Right lobe of liver (tissue), 6 donors: ENCODE results near the gene HIBCH. TPM values are rescaled to one million over a fixed set of nuclear protein-coding genes. Genes with fewer than 3 reads are reported as not detected.

ENCODE experiments used
- ATAC-seq, 4 donors: fragments of 200-7000 bp; cut with Tn5 transposase; one replicate each; pipeline ENCODE4 v1.9.1; 2020; ENCODE audit warnings: mild to moderate bottlenecking in 4 of 4, moderate library complexity in 4 of 4
- DNase-seq, 3 donors: peaks; one replicate each; pipeline ENCODE4 v3.0.0-alpha.2; 2020
- H3K27ac ChIP-seq, 3 donors: fragments of 200-600 bp; one replicate each; pipeline ENCODE4 v1.8.0; 2022
- H3K27me3 ChIP-seq, 2 donors: fragments of 200-600 bp; one replicate each; pipeline ENCODE4 v1.8.0; 2022
- H3K36me3 ChIP-seq, 4 donors: fragments of 200-600 bp; sonication (generic) in 1 of 4; one replicate each; pipeline versions ENCODE4 v1.5.1 to v1.8.0; 2017 to 2022; ENCODE audit warnings: control low read depth in 1 of 4
- H3K4me1 ChIP-seq, 4 donors: fragments of 200-600 bp; sonication (generic) in 1 of 4; one replicate each; pipeline versions ENCODE4 v1.5.1 to v1.8.0; 2017 to 2022; ENCODE audit warnings: control low read depth in 1 of 4
- H3K4me3 ChIP-seq, 3 donors: fragments of 200-600 bp; one replicate each; pipeline ENCODE4 v1.8.0; 2022
- H3K9me3 ChIP-seq, 4 donors: fragments of 200-600 bp; sonication (generic) in 1 of 4; one replicate each; pipeline versions ENCODE4 v1.5.1 to v1.8.0; 2017 to 2022; ENCODE audit warnings: control low read depth in 1 of 4
- CTCF ChIP-seq, 4 donors: fragments of 200-600 bp in 3 of 4; fragments of 450-650 bp in 1 of 4; IDR thresholded peaks; one replicate each; pipeline versions ENCODE4 v1.5.1 to v1.8.0; 2016 to 2022; ENCODE audit warnings: antibody characterized with exemption in 4 of 4, mild to moderate bottlenecking in 2 of 4
- POLR2A ChIP-seq: fragments of 450-650 bp; IDR thresholded peaks from one replicate; pipeline ENCODE4 v1.6.1; 2017; ENCODE audit warnings: antibody characterized with exemption, mild to moderate bottlenecking
- WGBS: methylation state at CpG from one replicate; pipeline ENCODE4 v1.1.6; 2018; ENCODE audit warnings: low coverage, low lambda C conversion rate; ENCODE audit not compliant: insufficient coverage; ENCODE audit errors: missing lambda C conversion rate; 5-methylcytosine and 5-hydroxymethylcytosine counted together
- intact Hi-C, 2 donors: fragments of 100-400 bp; cut with DNase I; formaldehyde crosslinking; loops; one replicate each; pipeline versions ENCODE4 v1.11.2 to v1.14.1; 2022
- total RNA-seq, 6 experiments: library from RNA; depleted of rRNA in 2 of 6; stranded (reverse); fragments of >200 nt in 2 of 6; fragmentation: NEBNext Ultra II Directional in 3 of 6; extraction: Animal tissue kit (Norgen Biotek cat#: 25700) in 3 of 6; gene quantifications; one replicate each; pipeline versions ENCODE4 v1.1.0 to v1.2.4, GENCODE V29; 2016 to 2023
- donor health status: DM: no; HTN: yes; CAD: no.
- donor health status: DM: no; HTN: no; CAD: no.
- donor health status: DM: no; HTN: no; CAD: no.
- donor health status: DM: no; HTN: yes; CAD: no.
- donor health status: DM: no; HTN: yes; CAD: no.

Gene HIBCH
- total RNA-seq, 6 experiments from 2014 or later = 20.1 to 93.6 (median 53.6) TPM

GRCh38 chr2:190169221-190170072 lies 150.2 kb downstream of the HIBCH start:
- TF ChIP-seq CTCF (IDR thresholded peaks at IDR 0.05) (no peak), POLR2A (no peak)
- intact Hi-C loops = no loop called here
- DNase-seq (no peak), ATAC-seq (no peak)
- no peaks in the 10 kb centered on the region for H3K27me3 ChIP-seq
- WGBS = 76% methylated on average over 4 of the region's 5 CpGs
- H3K4me1 ChIP-seq = no peaks in the 10 kb centered on the region
- no peak overlapping the region for H3K4me3 ChIP-seq
- H3K9me3 ChIP-seq = no peaks in the 10 kb centered on the region
- H3K27ac ChIP-seq = no peak overlapping the region
- no peaks in the 10 kb centered on the region for H3K36me3 ChIP-seq

DNA sequence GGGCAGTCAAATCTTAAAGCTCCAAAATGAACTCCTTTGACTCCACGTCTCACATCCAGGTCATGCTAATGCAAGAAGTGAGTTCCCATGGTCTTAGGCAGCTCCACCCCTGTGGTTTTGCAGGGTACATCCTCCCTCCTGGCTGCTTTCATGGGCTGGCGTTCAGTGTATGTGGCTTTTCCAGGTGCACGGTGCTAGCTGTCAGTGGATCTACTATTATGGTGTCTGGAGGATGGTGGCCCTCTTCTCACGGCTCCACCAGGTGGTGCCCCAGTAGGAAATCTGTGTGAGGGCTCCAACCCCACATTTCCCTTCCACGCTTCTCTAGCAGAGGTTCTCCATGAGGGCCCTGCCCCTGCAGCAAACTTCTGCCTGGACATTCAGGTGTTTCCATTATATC lies 151.9 kb downstream of the HIBCH start:
- no peak for DNase-seq
- WGBS = 92% methylated on average over 2 of the region's 5 CpGs
- no peaks in the 10 kb centered on the region for H3K9me3 ChIP-seq
- H3K36me3 ChIP-seq = no peaks in the 10 kb centered on the region
- intact Hi-C loops = no loop called here
- H3K27me3 ChIP-seq = no peaks in the 10 kb centered on the region
- no peak overlapping the region for H3K27ac ChIP-seq
- no peaks in the 10 kb centered on the region for H3K4me1 ChIP-seq
- TF ChIP-seq POLR2A = no peak
- TF ChIP-seq CTCF (IDR thresholded peaks at IDR 0.05) = no peak
- no peak for ATAC-seq
- no peak overlapping the region for H3K4me3 ChIP-seq

DNA sequence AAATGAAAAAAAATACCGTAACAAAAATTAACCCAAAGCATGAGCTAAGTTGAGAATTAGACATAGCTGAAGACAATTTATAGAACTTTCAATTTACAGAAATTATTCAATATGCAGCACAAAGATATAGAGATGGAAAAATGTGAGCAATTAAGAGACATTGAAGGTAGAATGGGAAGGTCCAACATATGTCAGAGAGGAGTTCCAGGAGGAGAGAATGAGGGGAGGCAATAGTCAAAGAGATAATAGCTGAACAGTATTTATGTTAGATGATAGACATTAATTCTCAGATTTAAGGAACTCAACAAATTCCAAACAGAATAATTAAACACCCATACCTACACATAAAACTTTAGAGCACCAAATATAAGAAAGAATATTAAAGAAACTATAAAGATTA lies 154.1 kb downstream of the HIBCH start:
- no peaks in the 10 kb centered on the region for H3K27me3 ChIP-seq
- H3K4me1 ChIP-seq = no peaks in the 10 kb centered on the region
- TF ChIP-seq CTCF (IDR thresholded peaks at IDR 0.05) (no peak), POLR2A (no peak)
- intact Hi-C loops = no loop called here
- H3K27ac ChIP-seq = no peak overlapping the region
- DNase-seq (no peak), ATAC-seq (no peak)
- no peaks in the 10 kb centered on the region for H3K36me3 ChIP-seq
- no peak overlapping the region for H3K4me3 ChIP-seq
- H3K9me3 ChIP-seq = no peaks in the 10 kb centered on the region
- WGBS = 80% methylated on average over 1 of the region's 1 CpG

DNA sequence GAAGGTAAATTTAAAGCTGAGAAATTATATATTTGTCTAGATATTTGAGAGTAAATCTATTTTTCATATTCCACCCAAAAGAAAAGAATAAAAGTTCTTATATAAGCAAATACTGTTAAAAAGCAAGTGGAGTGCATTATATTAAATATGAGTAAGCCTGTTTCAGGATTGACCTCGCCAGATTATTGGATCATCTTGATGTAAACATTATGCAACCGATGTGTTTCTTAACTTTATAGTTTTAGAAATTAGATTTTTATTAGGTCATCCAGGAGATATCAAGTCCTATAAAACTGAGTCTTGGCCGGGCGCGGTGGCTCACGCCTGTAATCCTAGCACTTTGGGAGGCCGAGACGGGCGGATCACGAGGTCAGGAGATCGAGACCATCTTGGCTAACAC lies 156.8 kb downstream of the HIBCH start:
- no peak for TF ChIP-seq CTCF (IDR thresholded peaks at IDR 0.05)
- no peak for TF ChIP-seq POLR2A
- H3K4me3 ChIP-seq = no peak overlapping the region
- no peaks in the 10 kb centered on the region for H3K4me1 ChIP-seq
- no peaks in the 10 kb centered on the region for H3K9me3 ChIP-seq
- ATAC-seq (no peak), DNase-seq (no peak)
- intact Hi-C loops = no loop called here
- no peak overlapping the region for H3K27ac ChIP-seq
- H3K36me3 ChIP-seq = no peaks in the 10 kb centered on the region
- WGBS = 92% methylated on average over 5 of the region's 11 CpGs
- H3K27me3 ChIP-seq = no peaks in the 10 kb centered on the region
